Measurements from ENCODE around the gene HINT3. TPM values are rescaled to one million over a fixed set of nuclear protein-coding genes. Genes with fewer than 3 reads are reported as not detected.

HINT3 gene
- total RNA-seq, 1 experiment from 2014 or later: 13.6 TPM

DNA sequence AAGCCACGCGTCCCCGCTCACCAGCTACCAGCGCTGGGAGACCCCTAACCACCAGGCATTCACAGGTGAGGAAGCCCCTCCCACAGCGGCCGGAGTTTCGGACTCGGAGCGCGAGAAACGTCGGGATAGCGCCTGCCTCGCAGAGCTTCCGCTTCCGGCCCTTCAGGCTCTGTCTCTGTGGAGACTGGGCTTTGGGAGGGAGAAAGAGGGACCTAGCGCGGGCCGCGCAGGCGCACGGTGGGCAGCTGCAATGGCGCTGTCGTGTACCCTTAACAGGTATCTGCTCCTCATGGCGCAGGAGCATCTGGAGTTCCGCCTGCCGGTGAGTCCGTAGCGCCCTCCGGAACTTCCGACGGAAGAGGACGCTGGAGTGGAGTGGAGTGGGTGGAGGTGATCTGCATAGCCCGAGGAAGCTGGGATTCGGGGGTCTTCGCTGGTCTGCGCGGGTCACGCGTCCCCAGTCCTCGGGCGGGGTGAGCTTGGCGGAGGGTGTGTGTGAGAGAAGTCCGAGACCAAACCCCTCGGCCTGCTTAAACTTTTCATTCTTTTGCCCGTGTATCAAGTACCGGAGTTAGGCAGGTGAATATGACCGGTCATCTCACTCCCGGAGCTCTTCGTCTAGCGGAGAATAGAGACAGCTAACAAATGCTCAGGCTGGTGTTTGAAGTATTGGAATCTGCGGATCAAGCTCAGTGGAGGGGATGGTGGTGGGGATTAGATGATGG, 29.9 kb downstream of the HINT3 start, which contains the start of gene TRMT11:
TSS of gene TRMT11 (plus strand) at position 240 of the 725 bp plus-strand sequence. CDS start at position 251, 11 bp downstream.
- ChIA-PET CTCF (interaction anchor here (0.6 to 1.3 kb wide), 3 partner anchors 12 to 1280 kb away, joined by 3 to 7 read pairs (median 4); partner anchors contain the start of gene RNF146), POLR2A (ENCODE audit: unreplicated experiment) (interaction anchor here (0.5 to 1.6 kb wide), 7 partner anchors 27 to 1301 kb away, joined by 3 to 8 read pairs (median 5); no protein-coding TSS in a partner anchor)
- Histone ChIP-seq H3K4me3 (peak within 1 kb of the TSS; percentile 69), H2AFZ (peak within 1 kb of the TSS; percentile 96), H4K20me1 (ENCODE audit: insufficient read depth) (no peaks in the 10 kb centered on the region), H3K36me3 (ENCODE audit: low read depth) (no peaks in the 10 kb centered on the region), H3K27ac (peak within 1 kb of the TSS; percentile 88), H3F3A (ENCODE audit: insufficient read depth, low read depth) (peaks cover 27% of the 10 kb centered on the region), H3K79me2 (ENCODE audit: low read depth) (peaks cover 67% of the 10 kb centered on the region), H3K27me3 (ENCODE audit: insufficient read depth, low read depth) (no peaks in the 10 kb centered on the region), H3K4me1 (replicated peaks; ENCODE audit: insufficient read depth) (peaks cover 55% of the 10 kb centered on the region), H3K4me2 (peak within 1 kb of the TSS; percentile 87), H3K9me3 (ENCODE audit: insufficient read depth, low read depth) (no peaks in the 10 kb centered on the region), H3K9me2 (ENCODE audit: insufficient read depth) (no peaks in the 10 kb centered on the region; the same call in 1 of the 2 replicates)
- TF ChIP-seq EZH2 (IDR thresholded peaks at IDR 0.05; ENCODE audit: low read depth): no peak
- TSS peak; percentile 57 for BruUV-seq (replicated peaks)
- intact Hi-C loops (cut with micrococcal nuclease; ENCODE audit: unreplicated experiment): loop anchor here (10.0 kb wide), 1 partner anchor 1762 kb away; no protein-coding TSS in a partner anchor
- peak; percentile 86 to 93 for DNase-seq

- ChIA-PET POLR2A (ENCODE audit: unreplicated experiment) (interaction anchor here (0.6 to 1.5 kb wide), 2 partner anchors 102 to 197 kb away, joined by 6 read pairs; no protein-coding TSS in a partner anchor), CTCF (interaction anchor here (0.9 to 1.3 kb wide), 2 partner anchors 13 to 206 kb away, joined by 3 to 4 read pairs; no protein-coding TSS in a partner anchor)
- H3F3A ChIP-seq (ENCODE audit: insufficient read depth, low read depth): peaks cover 27% of the 10 kb centered on the region
- intact Hi-C loops (cut with micrococcal nuclease; ENCODE audit: unreplicated experiment): loop anchor here (10.0 kb wide), 1 partner anchor 1762 kb away; no protein-coding TSS in a partner anchor
- H3K27ac ChIP-seq: peak overlapping the region; percentile 88
- H3K27me3 ChIP-seq (ENCODE audit: insufficient read depth, low read depth): no peaks in the 10 kb centered on the region
- peaks cover 74% of the 10 kb centered on the region for H3K79me2 ChIP-seq (ENCODE audit: low read depth)
- peak overlapping the region; percentile 87 for H3K4me2 ChIP-seq
- no TSS peak for BruUV-seq (replicated peaks)
- H3K4me3 ChIP-seq: peak overlapping the region; percentile 69
- no peaks in the 10 kb centered on the region for H3K9me3 ChIP-seq (ENCODE audit: insufficient read depth, low read depth)
- no peaks in the 10 kb centered on the region for H3K36me3 ChIP-seq (ENCODE audit: low read depth)
- TF ChIP-seq EZH2 (IDR thresholded peaks at IDR 0.05; ENCODE audit: low read depth) (no peak), CTCF (conservative IDR thresholded peaks at IDR 0.05) (no peak)
- 0 out of 2 replicates have a peak, but pooled peaks cover 1% of the 10 kb centered on the region for H4K20me1 ChIP-seq (ENCODE audit: insufficient read depth)
- H2AFZ ChIP-seq: peak overlapping the region; percentile 96
- peaks cover 55% of the 10 kb centered on the region for H3K4me1 ChIP-seq (replicated peaks; ENCODE audit: insufficient read depth)
- no peak for DNase-seq
- H3K9me2 ChIP-seq (ENCODE audit: insufficient read depth): no peaks in the 10 kb centered on the region; the same call in 1 of the 2 replicates
Observed at GRCh38 chr6:125987026-125987617, 30.6 kb downstream of the HINT3 start.

DNA sequence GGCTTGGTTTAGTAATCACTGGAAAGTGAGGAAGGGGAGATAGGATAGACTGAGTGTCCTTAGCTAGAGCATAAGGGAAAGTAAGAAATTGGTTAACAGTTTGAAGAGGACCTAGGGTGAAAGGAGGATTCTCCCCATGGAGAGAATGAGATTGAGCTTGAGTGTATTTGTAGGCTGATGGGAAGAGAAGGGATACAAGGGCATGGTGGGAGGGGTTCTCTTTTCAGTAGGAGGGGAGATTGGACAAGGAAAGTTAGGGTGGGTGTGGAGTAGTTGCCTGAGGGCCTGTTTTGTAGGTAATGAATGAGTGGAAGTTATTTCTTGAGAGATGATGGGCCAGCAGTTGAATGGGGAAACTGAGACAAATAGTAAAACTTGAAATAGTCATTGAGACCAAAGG, 31.7 kb downstream of the HINT3 start:
- TF ChIP-seq CTCF (conservative IDR thresholded peaks at IDR 0.05) (no peak), EZH2 (IDR thresholded peaks at IDR 0.05; ENCODE audit: low read depth) (no peak)
- ChIA-PET CTCF (no interaction called here), POLR2A (ENCODE audit: unreplicated experiment) (no interaction called here)
- intact Hi-C loops (cut with micrococcal nuclease; ENCODE audit: unreplicated experiment): loop anchor here (10.0 kb wide), 1 partner anchor 1763 kb away; no protein-coding TSS in a partner anchor
- Histone ChIP-seq H4K20me1 (ENCODE audit: insufficient read depth) (0 out of 2 replicates have a peak, but pooled peaks cover 12% of the 10 kb centered on the region), H3K27ac (no peak overlapping the region), H3K4me3 (no peak overlapping the region), H3K9me2 (ENCODE audit: insufficient read depth) (no peaks in the 10 kb centered on the region; the same call in 1 of the 2 replicates), H3K27me3 (ENCODE audit: insufficient read depth, low read depth) (no peaks in the 10 kb centered on the region), H2AFZ (no peak overlapping the region), H3F3A (ENCODE audit: insufficient read depth, low read depth) (peaks cover 19% of the 10 kb centered on the region), H3K4me2 (peak overlapping the region; percentile 87), H3K36me3 (ENCODE audit: low read depth) (no peaks in the 10 kb centered on the region), H3K4me1 (replicated peaks; ENCODE audit: insufficient read depth) (peaks cover 50% of the 10 kb centered on the region), H3K79me2 (ENCODE audit: low read depth) (peaks cover 85% of the 10 kb centered on the region), H3K9me3 (ENCODE audit: insufficient read depth, low read depth) (no peaks in the 10 kb centered on the region)
- no TSS peak for BruUV-seq (replicated peaks)
- no peak for DNase-seq

All from PC-9 (cell line).